Loucy (cell line): ENCODE results near the gene MLKL.

ENCODE experiments used
- H2AFZ ChIP-seq: fragments of 200-600 bp; sonication (generic); 2 replicates; pipeline ENCODE4 v1.6.0; 2016; ENCODE audit warnings: antibody characterized with exemption, mild to moderate bottlenecking, low read length, moderate library complexity
- H3F3A ChIP-seq: fragments of 200-600 bp; 2 replicates; pipeline ENCODE4 v1.6.0; 2016; ENCODE audit warnings: antibody characterized with exemption, low read depth, mild to moderate bottlenecking
- H3K27me3 ChIP-seq: fragments of 200-600 bp; sonication (generic); 2 replicates; pipeline ENCODE4 v1.6.1; 2014; ENCODE audit warnings: low read length, mild to moderate bottlenecking; ENCODE audit not compliant: insufficient read depth, poor library complexity, severe bottlenecking
- H3K36me3 ChIP-seq: fragments of 200-600 bp; sonication (generic); 2 replicates; pipeline ENCODE4 v1.6.1; 2016; ENCODE audit warnings: low read length; ENCODE audit not compliant: insufficient read depth
- H3K4me1 ChIP-seq: fragments of 200-600 bp; sonication (generic); 2 replicates; pipeline ENCODE4 v1.5.1; 2014; ENCODE audit warnings: low read length, mild to moderate bottlenecking; ENCODE audit not compliant: insufficient read depth, poor library complexity, severe bottlenecking
- H3K4me2 ChIP-seq: fragments of 200-600 bp; sonication (generic); 2 replicates; pipeline ENCODE4 v1.6.0; 2014; ENCODE audit warnings: antibody characterized with exemption, low read length, low read depth, mild to moderate bottlenecking; ENCODE audit not compliant: poor library complexity, severe bottlenecking
- H3K4me3 ChIP-seq: fragments of 200-600 bp; sonication (generic); 2 replicates; pipeline ENCODE4 v1.5.1; 2014; ENCODE audit warnings: low read length, mild to moderate bottlenecking, mixed read lengths; ENCODE audit not compliant: poor library complexity, severe bottlenecking
- H3K79me2 ChIP-seq: fragments of 200-600 bp; sonication (generic); 2 replicates; pipeline ENCODE4 v1.6.1; 2014; ENCODE audit warnings: low read length; ENCODE audit not compliant: insufficient read depth
- H3K9ac ChIP-seq: fragments of 200-600 bp; sonication (generic); 2 replicates; pipeline ENCODE4 v1.6.0; 2014; ENCODE audit warnings: mild to moderate bottlenecking, low read depth, low read length, moderate library complexity; ENCODE audit not compliant: poor library complexity, severe bottlenecking
- H3K9me2 ChIP-seq: fragments of 200-600 bp; sonication (generic); replicated peaks from 2 replicates; pipeline ENCODE4 v1.6.1; 2016; ENCODE audit warnings: low read depth, low read length, mixed read lengths
- H3K9me3 ChIP-seq: fragments of 200-600 bp; sonication (generic); 2 replicates; pipeline ENCODE4 v1.6.1; 2014; ENCODE audit warnings: mild to moderate bottlenecking, antibody characterized with exemption, low read length, low read depth; ENCODE audit not compliant: insufficient read depth
- H4K20me1 ChIP-seq: fragments of 200-600 bp; sonication (generic); 2 replicates; pipeline ENCODE4 v1.6.0; 2014; ENCODE audit warnings: antibody characterized with exemption, low read length, mild to moderate bottlenecking; ENCODE audit not compliant: insufficient read depth, poor library complexity, severe bottlenecking
- EZH2phosphoT487 ChIP-seq: fragments of 200-600 bp; IDR thresholded peaks from 2 replicates; pipeline ENCODE4 v1.6.1; 2018; ENCODE audit warnings: antibody characterized with exemption, mild to moderate bottlenecking, moderate library complexity, borderline replicate concordance
- TF ChIP-seq, protein P1 (sequence below): fragments of 200-600 bp; sonication (generic); conservative IDR thresholded peaks from 2 replicates; pipeline ENCODE4 v1.5.1; 2014; ENCODE audit warnings: mild to moderate bottlenecking, antibody characterized with exemption, low read length

The MLKL gene

DNA sequence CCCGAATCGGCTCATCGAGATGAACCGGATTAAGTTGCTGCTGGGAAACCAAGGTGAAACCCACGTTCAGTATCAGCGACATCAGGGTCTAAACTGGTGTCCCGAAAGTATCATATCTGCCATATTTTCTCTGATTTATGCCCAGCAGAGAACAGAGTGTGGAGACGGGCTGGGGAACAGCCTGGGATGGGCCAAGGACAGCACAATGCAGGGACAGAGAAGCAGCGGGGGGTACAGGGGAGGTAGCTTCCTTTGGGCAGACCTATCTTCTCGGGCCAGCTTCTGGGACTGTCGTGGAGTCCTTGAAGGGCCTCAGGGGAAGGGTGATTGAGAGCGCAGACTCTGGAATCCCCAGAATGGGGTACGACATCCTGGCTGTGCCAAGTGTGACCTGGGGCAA, 17.5 kb upstream of the MLKL start:
- H3K9ac ChIP-seq = no peak overlapping the region
- no peaks in the 10 kb centered on the region for H3K9me3 ChIP-seq
- no peaks in the 10 kb centered on the region for H3K4me1 ChIP-seq
- H3K4me2 ChIP-seq = no peak overlapping the region
- no peaks in the 10 kb centered on the region for H3K9me2 ChIP-seq
- no peak overlapping the region for H2AFZ ChIP-seq
- H4K20me1 ChIP-seq = no peaks in the 10 kb centered on the region
- H3K4me3 ChIP-seq = no peak overlapping the region
- no peaks in the 10 kb centered on the region for H3F3A ChIP-seq
- H3K27me3 ChIP-seq = no peaks in the 10 kb centered on the region
- no peaks in the 10 kb centered on the region for H3K79me2 ChIP-seq
- no peak for TF ChIP-seq EZH2phosphoT487
- TF ChIP-seq, protein P1, sequence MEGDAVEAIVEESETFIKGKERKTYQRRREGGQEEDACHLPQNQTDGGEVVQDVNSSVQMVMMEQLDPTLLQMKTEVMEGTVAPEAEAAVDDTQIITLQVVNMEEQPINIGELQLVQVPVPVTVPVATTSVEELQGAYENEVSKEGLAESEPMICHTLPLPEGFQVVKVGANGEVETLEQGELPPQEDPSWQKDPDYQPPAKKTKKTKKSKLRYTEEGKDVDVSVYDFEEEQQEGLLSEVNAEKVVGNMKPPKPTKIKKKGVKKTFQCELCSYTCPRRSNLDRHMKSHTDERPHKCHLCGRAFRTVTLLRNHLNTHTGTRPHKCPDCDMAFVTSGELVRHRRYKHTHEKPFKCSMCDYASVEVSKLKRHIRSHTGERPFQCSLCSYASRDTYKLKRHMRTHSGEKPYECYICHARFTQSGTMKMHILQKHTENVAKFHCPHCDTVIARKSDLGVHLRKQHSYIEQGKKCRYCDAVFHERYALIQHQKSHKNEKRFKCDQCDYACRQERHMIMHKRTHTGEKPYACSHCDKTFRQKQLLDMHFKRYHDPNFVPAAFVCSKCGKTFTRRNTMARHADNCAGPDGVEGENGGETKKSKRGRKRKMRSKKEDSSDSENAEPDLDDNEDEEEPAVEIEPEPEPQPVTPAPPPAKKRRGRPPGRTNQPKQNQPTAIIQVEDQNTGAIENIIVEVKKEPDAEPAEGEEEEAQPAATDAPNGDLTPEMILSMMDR = no peak
- H3K36me3 ChIP-seq = no peaks in the 10 kb centered on the region

DNA sequence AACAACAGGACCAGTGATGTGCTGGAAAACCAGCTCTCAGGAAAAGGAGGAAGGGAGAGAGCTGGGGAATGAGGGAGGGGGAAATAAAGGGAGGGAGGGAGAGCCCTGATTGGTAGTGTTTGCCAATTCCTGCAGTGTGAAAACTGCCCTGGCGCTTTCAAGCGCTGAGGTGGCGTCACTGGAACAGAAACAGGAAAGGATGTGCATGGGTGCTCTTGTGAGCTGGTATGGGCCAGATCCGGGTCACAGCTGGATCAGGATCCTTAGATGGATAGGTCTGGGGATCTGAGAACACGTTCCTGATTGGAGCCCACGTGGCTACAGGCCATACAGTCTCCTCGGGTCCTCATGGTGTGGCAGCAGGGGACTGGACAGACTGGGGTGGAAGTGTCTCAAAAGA, 16.7 kb upstream of the MLKL start:
- no peak overlapping the region for H3K9ac ChIP-seq
- H3K36me3 ChIP-seq = no peaks in the 10 kb centered on the region
- no peak overlapping the region for H3K4me3 ChIP-seq
- no peaks in the 10 kb centered on the region for H3K79me2 ChIP-seq
- TF ChIP-seq, protein P1 = no peak
- no peak for TF ChIP-seq EZH2phosphoT487
- H2AFZ ChIP-seq = no peak overlapping the region
- no peaks in the 10 kb centered on the region for H3K9me2 ChIP-seq
- H3K4me1 ChIP-seq = no peaks in the 10 kb centered on the region
- H4K20me1 ChIP-seq = no peaks in the 10 kb centered on the region
- H3K4me2 ChIP-seq = no peak overlapping the region
- no peaks in the 10 kb centered on the region for H3K27me3 ChIP-seq
- no peaks in the 10 kb centered on the region for H3K9me3 ChIP-seq
- no peaks in the 10 kb centered on the region for H3F3A ChIP-seq

DNA sequence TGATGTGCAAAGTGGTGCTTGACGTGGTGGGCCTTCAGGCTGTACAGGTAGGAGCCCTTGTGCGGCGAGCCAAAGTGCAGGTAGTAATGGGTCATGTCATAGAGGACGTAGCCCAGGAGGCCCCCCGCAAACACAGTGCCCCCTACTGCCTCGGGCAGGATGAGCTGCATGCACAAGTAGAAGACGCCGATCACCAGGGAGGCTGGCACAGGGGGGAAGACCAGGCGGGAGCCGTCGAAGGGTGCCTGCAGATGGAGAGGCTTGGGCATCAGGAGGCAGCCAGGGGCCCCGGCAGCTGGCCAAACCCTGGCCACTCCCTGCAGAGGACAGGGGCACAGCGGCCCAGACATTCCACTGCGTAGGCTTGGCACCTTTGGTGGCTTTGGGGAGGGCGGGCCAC, 15.7 kb upstream of the MLKL start:
- no peaks in the 10 kb centered on the region for H3F3A ChIP-seq
- no peaks in the 10 kb centered on the region for H3K4me1 ChIP-seq
- TF ChIP-seq, protein P1 = no peak
- TF ChIP-seq EZH2phosphoT487 = no peak
- no peaks in the 10 kb centered on the region for H3K79me2 ChIP-seq
- H4K20me1 ChIP-seq = no peaks in the 10 kb centered on the region
- H3K27me3 ChIP-seq = no peaks in the 10 kb centered on the region
- no peak overlapping the region for H3K9ac ChIP-seq
- H3K4me2 ChIP-seq = no peak overlapping the region
- H3K9me3 ChIP-seq = no peaks in the 10 kb centered on the region
- no peak overlapping the region for H2AFZ ChIP-seq
- H3K9me2 ChIP-seq = no peaks in the 10 kb centered on the region
- no peaks in the 10 kb centered on the region for H3K36me3 ChIP-seq
- no peak overlapping the region for H3K4me3 ChIP-seq
